GM19025 (cell line): ENCODE measurements around the gene UCHL5.
A peak's percentile ranks its signal among the peaks of the same experiment; 100 is the strongest.
"Not testable (repeated sequence)": the region's sequence is repeated elsewhere in the genome, so short reads cannot be mapped to it uniquely, and the experiment has no call there.

Experiments
- ATAC-seq: cut with Tn5 transposase; IDR thresholded peaks from one replicate; pipeline ENCODE4 v1.9.1; 2021; ENCODE audit warnings: mild to moderate bottlenecking, low read depth, moderate library complexity; ENCODE audit not compliant: unreplicated experiment

The UCHL5 gene

GRCh38 chr1:193014400-193014799 is 44.8 kb downstream of the UCHL5 start:
- ATAC-seq, result no peak

GRCh38 chr1:193013707-193014106 is 45.5 kb downstream of the UCHL5 start:
- no peak for ATAC-seq

GRCh38 chr1:193013005-193013404 is 46.2 kb downstream of the UCHL5 start:
- ATAC-seq, result no peak

GRCh38 chr1:193011406-193011805 is 47.8 kb downstream of the UCHL5 start:
- no peak for ATAC-seq

- ATAC-seq, result no peak
These were observed 49.7 kb downstream of the UCHL5 start for GRCh38 chr1:193009501-193009900.

GRCh38 chr1:193005785-193006184 is 53.4 kb downstream of the UCHL5 start:
- ATAC-seq, result no peak

GRCh38 chr1:192998536-192998935 is 60.6 kb downstream of the UCHL5 start:
- no peak for ATAC-seq

- no peak for ATAC-seq
These were observed 65.0 kb downstream of the UCHL5 start for GRCh38 chr1:192994141-192994540.

- no peak for ATAC-seq
These were observed 65.6 kb downstream of the UCHL5 start for GRCh38 chr1:192993426-192994085.

- ATAC-seq, result not testable (repeated sequence)
These were observed 72.3 kb downstream of the UCHL5 start for GRCh38 chr1:192986748-192987334.

- ATAC-seq, result no peak
These were observed 72.9 kb downstream of the UCHL5 start for GRCh38 chr1:192986110-192986747.

GRCh38 chr1:192984080-192984479 is 75.1 kb downstream of the UCHL5 start:
- peak; percentile 26 for ATAC-seq

- peak; percentile 88 for ATAC-seq
These were observed 75.7 kb downstream of the UCHL5 start for GRCh38 chr1:192983349-192983980.

- no peak for ATAC-seq
These were observed 78.3 kb downstream of the UCHL5 start for GRCh38 chr1:192980856-192981255.

GRCh38 chr1:192980334-192980733 is 78.8 kb downstream of the UCHL5 start:
- not testable (repeated sequence) for ATAC-seq

GRCh38 chr1:192979542-192979941 is 79.6 kb downstream of the UCHL5 start:
- ATAC-seq, result no peak

- no peak for ATAC-seq
These were observed 80.9 kb downstream of the UCHL5 start for GRCh38 chr1:192978195-192978710.

GRCh38 chr1:192977089-192977706 is 82.0 kb downstream of the UCHL5 start:
- ATAC-seq, result no peak

GRCh38 chr1:192976576-192976975 is 82.6 kb downstream of the UCHL5 start:
- ATAC-seq, result no peak

- ATAC-seq, result no peak
These were observed 84.5 kb downstream of the UCHL5 start for GRCh38 chr1:192974701-192975100.

- no peak for ATAC-seq
These were observed 85.2 kb downstream of the UCHL5 start for GRCh38 chr1:192973988-192974387.
